K562 (cell line): ENCODE results near the gene UBQLNL. TPM values are rescaled to one million over a fixed set of nuclear protein-coding genes. Genes with fewer than 3 reads are reported as not detected.
A peak's percentile ranks its signal among the peaks of the same experiment; 100 is the strongest.

Source experiments
- CBX8 ChIP-seq: fragments of 200-600 bp; sonication (generic); IDR thresholded peaks from 2 replicates; pipeline ENCODE4 v1.6.1; 2012; ENCODE audit warnings: borderline replicate concordance, mixed run types, low read depth, mild to moderate bottlenecking, moderate library complexity, mixed read lengths, low read length, control low read depth, inconsistent platforms; ENCODE audit not compliant: poor library complexity, severe bottlenecking; ENCODE audit errors: extremely low read depth
- EGR1 ChIP-seq: fragments of 450-650 bp; conservative IDR thresholded peaks from 2 replicates; pipeline ENCODE4 v1.6.1; 2017; ENCODE audit warnings: mild to moderate bottlenecking
- ESRRB ChIP-seq: fragments of 250-450 bp; sonication (Bioruptor Pico); IDR thresholded peaks from 2 replicates; pipeline ENCODE4 v1.5.0; 2020; ENCODE audit warnings: mild to moderate bottlenecking, moderate library complexity, borderline replicate concordance
- GTF2A2 ChIP-seq: IDR thresholded peaks from 2 replicates; pipeline ENCODE4 v1.6.1; 2016; ENCODE audit warnings: mild to moderate bottlenecking, missing genetic modification characterization, missing compliant biosample characterization
- KAT2B ChIP-seq: IDR thresholded peaks from one replicate; pipeline ENCODE4 v1.6.1; 2012; ENCODE audit warnings: low read depth, mild to moderate bottlenecking, control low read depth, inconsistent platforms, low read length, moderate library complexity
- NR2C2 ChIP-seq, 2 experiments: fragments of 200-800 bp in 1 of 2; sonication (Bioruptor generic) in 1 of 2; sonication (generic) in 1 of 2; formaldehyde crosslinking in 1 of 2; IDR thresholded peaks; 2 replicates each; pipeline versions ENCODE4 v1.6.1 to v1.8.0; 2016 to 2022; ENCODE audit warnings: mild to moderate bottlenecking in 1 of 2, missing compliant biosample characterization in 1 of 2, missing genetic modification characterization in 1 of 2, missing genetic modification reagents in 1 of 2
- POLR2A ChIP-seq: fragments of 450-650 bp; conservative IDR thresholded peaks from 2 replicates; pipeline ENCODE4 v1.6.1; 2016
- POLR3G ChIP-seq: IDR thresholded peaks from 2 replicates; pipeline ENCODE4 v1.6.1; 2011; ENCODE audit not compliant: insufficient read length, insufficient replicate concordance; ENCODE audit errors: extremely low read depth
- RERE ChIP-seq: sonication (generic); formaldehyde crosslinking; IDR thresholded peaks from 2 replicates; pipeline ENCODE4 v1.8.0; 2023; ENCODE audit warnings: missing genetic modification reagents, mild to moderate bottlenecking, borderline replicate concordance
- UBTF ChIP-seq, 2 experiments: IDR thresholded peaks; 2 replicates each; pipeline ENCODE4 v1.6.1; 2012; ENCODE audit warnings: improper control_type of control experiment in 2 of 2, low read depth in 2 of 2, low read length in 2 of 2, borderline replicate concordance in 1 of 2
- ZC3H11A ChIP-seq: IDR thresholded peaks from 2 replicates; pipeline ENCODE4 v1.6.1; 2012; ENCODE audit warnings: low read depth, low read length, improper control_type of control experiment
- ZC3H4 ChIP-seq: sonication (generic); formaldehyde crosslinking; IDR thresholded peaks from 2 replicates; pipeline ENCODE4 v1.9.0; 2021; ENCODE audit warnings: missing genetic modification reagents, borderline replicate concordance
- ZNF444 ChIP-seq: fragments of 250-450 bp; sonication (Bioruptor Pico); IDR thresholded peaks from 2 replicates; pipeline ENCODE4 v1.4.0; 2020; ENCODE audit warnings: mild to moderate bottlenecking, moderate library complexity
- ZNF644 ChIP-seq: fragments of 200-800 bp; sonication (Bioruptor generic); IDR thresholded peaks from 2 replicates; pipeline ENCODE4 v1.6.1; 2016; ENCODE audit warnings: low read depth, missing genetic modification characterization, missing compliant biosample characterization
- ZNF77 ChIP-seq: fragments of 250-450 bp; sonication (Bioruptor Pico); IDR thresholded peaks from 2 replicates; pipeline ENCODE4 v1.5.0; 2020
- polyA plus RNA-seq, 8 experiments: library from polyadenylated mRNA; depleted of rRNA in 4 of 8; stranded (reverse) in 5 of 8; unstranded in 3 of 8; fragments of >200 nt; fragmentation: Nextera tagmentation in 2 of 8; fragmentation: Illumina TruSeq in 1 of 8; extraction: Ambion mirVana in 2 of 8; extraction: Trizol in 1 of 8; gene quantifications; 2 replicates each; pipeline versions ENCODE4 v1.2.1 to v1.2.3, GENCODE V29; 2011 to 2014; ENCODE audit warnings: inconsistent platforms in 1 of 8, missing spikeins in 1 of 8
- total RNA-seq, 7 experiments: library from RNA; depleted of rRNA in 6 of 7; stranded (reverse); fragments of >200 nt in 6 of 7; fragmentation: Illumina TruSeq in 2 of 7; extraction: Trizol in 2 of 7; gene quantifications; 2 replicates each; pipeline versions ENCODE4 v1.2.1 to v1.2.3, GENCODE V29; 2011 to 2021; ENCODE audit warnings: low replicate concordance in 1 of 7
- TF ChIP-seq, protein P1 (sequence below): fragments of 250-450 bp; sonication (Bioruptor Pico); IDR thresholded peaks from 2 replicates; pipeline ENCODE4 v1.9.0; 2021; ENCODE audit warnings: mild to moderate bottlenecking
- TF ChIP-seq, protein P2 (sequence below): fragments of 250-450 bp; sonication (Bioruptor Pico); IDR thresholded peaks from 2 replicates; pipeline ENCODE4 v1.8.0; 2022; ENCODE audit warnings: moderate library complexity, mild to moderate bottlenecking, inconsistent platforms

UBQLNL gene
- total and polyA plus RNA-seq, 9 of the 15 experiments (the other 6 are each of a cell fraction or from before 2014, with no cell fraction given) = 0.07 to 0.27 (median 0.14) TPM

DNA sequence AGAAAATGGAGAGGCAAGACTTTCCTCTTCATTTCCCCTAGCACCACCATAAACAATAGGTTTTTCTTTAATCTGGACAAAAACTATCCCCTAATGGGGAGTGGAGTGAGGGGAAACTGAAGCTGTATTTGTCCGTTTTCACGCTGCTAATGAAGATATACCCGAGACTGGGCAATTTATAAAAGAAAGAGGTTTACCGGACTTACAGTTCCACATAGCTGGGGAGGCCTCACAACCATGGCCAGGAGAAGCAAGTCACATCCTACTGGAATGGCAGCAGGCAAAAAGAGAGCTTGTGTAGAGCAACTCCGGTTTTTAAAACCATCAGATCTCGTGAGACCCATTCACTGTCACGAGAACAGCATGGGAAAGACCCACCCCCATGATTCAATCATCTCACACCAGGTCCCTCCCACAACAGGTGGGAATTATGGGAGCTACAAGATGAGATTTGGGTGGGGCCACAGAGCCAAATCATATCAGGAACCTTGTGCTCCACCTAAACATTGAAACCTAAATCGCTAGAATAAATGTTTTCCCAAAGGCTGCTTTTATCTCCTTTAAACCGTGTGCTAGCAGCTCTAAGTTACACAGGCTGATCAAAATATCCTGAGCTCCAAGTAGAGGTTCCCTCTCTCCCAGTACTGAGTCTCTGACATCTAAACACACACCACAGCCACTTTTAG lies 11.0 kb downstream of the UBQLNL start (continued):
- TF ChIP-seq CBX8 = no peak
- TF ChIP-seq KAT2B = no peak
- TF ChIP-seq ZC3H11A = no peak
- TF ChIP-seq NR2C2 (CRISPR knock-in tag; IDR thresholded peaks at IDR 0.05) = no peak
- TF ChIP-seq NR2C2 (tag; IDR thresholded peaks at IDR 0.05) = no peak
- TF ChIP-seq ZNF77 (CRISPR knock-in tag) = no peak
- TF ChIP-seq UBTF (IDR thresholded peaks at IDR 0.05; ENCODE audit: borderline replicate concordance in 1 of 2, low read depth in 2 of 2, low read length in 2 of 2) = no peak
- TF ChIP-seq RERE (CRISPR knock-in tag) = no peak
- peak; percentile 100 for TF ChIP-seq POLR2A
- TF ChIP-seq ZC3H4 = no peak
- TF ChIP-seq ZNF644 (tag) = no peak
- no peak for TF ChIP-seq ESRRB (CRISPR knock-in tag)
- TF ChIP-seq ZNF444 (CRISPR knock-in tag) = no peak
- peak; percentile 60; the same call in 1 of the 2 replicates for TF ChIP-seq GTF2A2 (tag)
- TF ChIP-seq, protein P1, sequence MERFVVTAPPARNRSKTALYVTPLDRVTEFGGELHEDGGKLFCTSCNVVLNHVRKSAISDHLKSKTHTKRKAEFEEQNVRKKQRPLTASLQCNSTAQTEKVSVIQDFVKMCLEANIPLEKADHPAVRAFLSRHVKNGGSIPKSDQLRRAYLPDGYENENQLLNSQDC (CRISPR knock-in tag) = no peak
- no peak for TF ChIP-seq POLR3G
- TF ChIP-seq EGR1 = no peak
- TF ChIP-seq, protein P2, sequence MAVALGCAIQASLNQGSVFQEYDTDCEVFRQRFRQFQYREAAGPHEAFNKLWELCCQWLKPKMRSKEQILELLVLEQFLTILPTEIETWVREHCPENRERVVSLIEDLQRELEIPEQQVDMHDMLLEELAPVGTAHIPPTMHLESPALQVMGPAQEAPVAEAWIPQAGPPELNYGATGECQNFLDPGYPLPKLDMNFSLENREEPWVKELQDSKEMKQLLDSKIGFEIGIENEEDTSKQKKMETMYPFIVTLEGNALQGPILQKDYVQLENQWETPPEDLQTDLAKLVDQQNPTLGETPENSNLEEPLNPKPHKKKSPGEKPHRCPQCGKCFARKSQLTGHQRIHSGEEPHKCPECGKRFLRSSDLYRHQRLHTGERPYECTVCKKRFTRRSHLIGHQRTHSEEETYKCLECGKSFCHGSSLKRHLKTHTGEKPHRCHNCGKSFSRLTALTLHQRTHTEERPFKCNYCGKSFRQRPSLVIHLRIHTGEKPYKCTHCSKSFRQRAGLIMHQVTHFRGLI (CRISPR knock-in tag) = no peak
